ENCODE results near the gene CCDC89.
A peak's percentile ranks its signal among the peaks of the same experiment; 100 is the strongest.

CCDC89 gene

GRCh38 chr11:85685820-85686459, at the start of gene CCDC89:
TSS of gene CCDC89 (minus strand) at chr11:85686195. CDS start at chr11:85686130, 65 bp downstream.
- peak; percentile 20 for DNase-seq (ENCODE audit: low spot score)

GRCh38 chr11:85732965-85733364, 47.0 kb upstream of the CCDC89 start:
- DNase-seq (ENCODE audit: low spot score), result no peak

- no peak for DNase-seq (ENCODE audit: low spot score)
Observed at GRCh38 chr11:85726381-85726780, 40.4 kb upstream of the CCDC89 start.

GRCh38 chr11:85725510-85726258, 39.7 kb upstream of the CCDC89 start:
- DNase-seq (ENCODE audit: low spot score), result no peak

GRCh38 chr11:85724748-85725465, 38.9 kb upstream of the CCDC89 start:
- no peak for DNase-seq (ENCODE audit: low spot score)

- no peak for DNase-seq (ENCODE audit: low spot score)
Observed at GRCh38 chr11:85723088-85723487, 37.1 kb upstream of the CCDC89 start.

GRCh38 chr11:85721191-85721590, 35.2 kb upstream of the CCDC89 start:
- no peak for DNase-seq (ENCODE audit: low spot score)

GRCh38 chr11:85718991-85719807, 33.2 kb upstream of the CCDC89 start:
- DNase-seq (ENCODE audit: low spot score), result peak; percentile 25

- DNase-seq (ENCODE audit: low spot score), result no peak
Observed at GRCh38 chr11:85718126-85718943, 32.3 kb upstream of the CCDC89 start.

- DNase-seq (ENCODE audit: low spot score), result no peak
Observed at GRCh38 chr11:85717429-85717828, 31.4 kb upstream of the CCDC89 start.

- DNase-seq (ENCODE audit: low spot score), result no peak
Observed at GRCh38 chr11:85712953-85713352, 27.0 kb upstream of the CCDC89 start.

GRCh38 chr11:85710917-85711316, 24.9 kb upstream of the CCDC89 start:
- DNase-seq (ENCODE audit: low spot score), result no peak

- no peak for DNase-seq (ENCODE audit: low spot score)
Observed at GRCh38 chr11:85709941-85710702, 24.1 kb upstream of the CCDC89 start.

- no peak for DNase-seq (ENCODE audit: low spot score)
Observed at GRCh38 chr11:85705800-85706199, 19.8 kb upstream of the CCDC89 start.

GRCh38 chr11:85704967-85705366, 19.0 kb upstream of the CCDC89 start:
- DNase-seq (ENCODE audit: low spot score), result no peak

GRCh38 chr11:85699957-85700741, 14.2 kb upstream of the CCDC89 start:
- no peak for DNase-seq (ENCODE audit: low spot score)

GRCh38 chr11:85698195-85698594, 12.2 kb upstream of the CCDC89 start:
- no peak for DNase-seq (ENCODE audit: low spot score)

- DNase-seq (ENCODE audit: low spot score), result no peak
Observed at GRCh38 chr11:85697747-85698146, 11.8 kb upstream of the CCDC89 start.

GRCh38 chr11:85695546-85695945, 9.6 kb upstream of the CCDC89 start:
- DNase-seq (ENCODE audit: low spot score), result no peak
